ENCODE results near the gene ADCY2.

ADCY2 gene

GRCh38 chr5:7616897-7617296 lies 221.0 kb downstream of the ADCY2 start:
- DNase-seq (no peak), ATAC-seq (replicated peaks) (no peak)
- Mint-ChIP-seq H3K27ac (no peak overlapping the region), H3K36me3 (ENCODE audit: insufficient read depth) (no peaks in the 10 kb centered on the region), H3K9me3 (peaks cover 0 to 4% of the 10 kb centered on the region in 2 donors), H3K4me1 (ENCODE audit: low read depth in 2 of 2) (no peaks in the 10 kb centered on the region), H3K27me3 (no peaks in the 10 kb centered on the region), H3K4me3 (no peak overlapping the region)

- Mint-ChIP-seq H3K27me3 (no peaks in the 10 kb centered on the region), H3K4me3 (no peak overlapping the region), H3K9me3 (peaks cover 12 to 26% of the 10 kb centered on the region in 2 donors), H3K4me1 (ENCODE audit: low read depth in 2 of 2) (no peaks in the 10 kb centered on the region), H3K36me3 (ENCODE audit: insufficient read depth) (no peaks in the 10 kb centered on the region), H3K27ac (no peak overlapping the region)
- DNase-seq: no peak
- ATAC-seq (replicated peaks): no peak
Observed at GRCh38 chr5:7622498-7622897, 226.6 kb downstream of the ADCY2 start.

GRCh38 chr5:7625740-7626139 lies 229.8 kb downstream of the ADCY2 start:
- DNase-seq (no peak), ATAC-seq (replicated peaks) (no peak)
- H3K36me3 Mint-ChIP-seq (ENCODE audit: insufficient read depth): no peaks in the 10 kb centered on the region
- H3K27ac Mint-ChIP-seq: no peak overlapping the region
- no peaks in the 10 kb centered on the region for H3K27me3 Mint-ChIP-seq
- no peaks in the 10 kb centered on the region for H3K4me1 Mint-ChIP-seq (ENCODE audit: low read depth in 2 of 2)
- H3K4me3 Mint-ChIP-seq: no peak overlapping the region
- H3K9me3 Mint-ChIP-seq: peaks cover 9 to 27% of the 10 kb centered on the region in 2 donors

GRCh38 chr5:7628248-7628647 lies 232.3 kb downstream of the ADCY2 start:
- no peaks in the 10 kb centered on the region for H3K27me3 Mint-ChIP-seq
- no peak overlapping the region for H3K27ac Mint-ChIP-seq
- ATAC-seq (replicated peaks) (no peak), DNase-seq (no peak)
- H3K36me3 Mint-ChIP-seq (ENCODE audit: insufficient read depth): no peaks in the 10 kb centered on the region
- H3K4me3 Mint-ChIP-seq: no peak overlapping the region
- peaks cover 9 to 23% of the 10 kb centered on the region in 2 donors for H3K9me3 Mint-ChIP-seq
- H3K4me1 Mint-ChIP-seq (ENCODE audit: low read depth in 2 of 2): no peaks in the 10 kb centered on the region

GRCh38 chr5:7628820-7629219 lies 232.9 kb downstream of the ADCY2 start:
- H3K36me3 Mint-ChIP-seq (ENCODE audit: insufficient read depth): no peaks in the 10 kb centered on the region
- peaks cover 8 to 19% of the 10 kb centered on the region in 2 donors for H3K9me3 Mint-ChIP-seq
- no peak overlapping the region for H3K4me3 Mint-ChIP-seq
- no peaks in the 10 kb centered on the region for H3K4me1 Mint-ChIP-seq (ENCODE audit: low read depth in 2 of 2)
- no peak for ATAC-seq (replicated peaks)
- no peaks in the 10 kb centered on the region for H3K27me3 Mint-ChIP-seq
- no peak overlapping the region for H3K27ac Mint-ChIP-seq
- no peak for DNase-seq

GRCh38 chr5:7629561-7629960 lies 233.6 kb downstream of the ADCY2 start:
- Mint-ChIP-seq H3K27me3 (no peaks in the 10 kb centered on the region), H3K4me1 (ENCODE audit: low read depth in 2 of 2) (no peaks in the 10 kb centered on the region), H3K4me3 (no peak overlapping the region)

GRCh38 chr5:7634837-7635236 lies 238.9 kb downstream of the ADCY2 start:
- H3K27me3 Mint-ChIP-seq: no peaks in the 10 kb centered on the region
- H3K4me3 Mint-ChIP-seq: no peak overlapping the region
- H3K27ac Mint-ChIP-seq: no peak overlapping the region
- DNase-seq (no peak), ATAC-seq (replicated peaks) (no peak)
- no peaks in the 10 kb centered on the region for H3K4me1 Mint-ChIP-seq (ENCODE audit: low read depth in 2 of 2)
- H3K36me3 Mint-ChIP-seq (ENCODE audit: insufficient read depth): no peaks in the 10 kb centered on the region
- peaks cover 7 to 42% of the 10 kb centered on the region in 2 donors for H3K9me3 Mint-ChIP-seq

More at GRCh38 chr5:7629561-7629960, 233.6 kb downstream of the ADCY2 start:
- H3K36me3 Mint-ChIP-seq (ENCODE audit: insufficient read depth): no peaks in the 10 kb centered on the region
- peaks cover 9 to 19% of the 10 kb centered on the region in 2 donors for H3K9me3 Mint-ChIP-seq
- ATAC-seq (replicated peaks): no peak
- no peak overlapping the region for H3K27ac Mint-ChIP-seq
- DNase-seq: no peak

GRCh38 chr5:7638456-7638855 lies 242.5 kb downstream of the ADCY2 start:
- no peak overlapping the region for H3K4me3 Mint-ChIP-seq
- H3K36me3 Mint-ChIP-seq (ENCODE audit: insufficient read depth): no peaks in the 10 kb centered on the region
- no peaks in the 10 kb centered on the region for H3K27me3 Mint-ChIP-seq
- no peaks in the 10 kb centered on the region for H3K4me1 Mint-ChIP-seq (ENCODE audit: low read depth in 2 of 2)
- ATAC-seq (replicated peaks) (no peak), DNase-seq (no peak)
- H3K9me3 Mint-ChIP-seq: peaks cover 6 to 35% of the 10 kb centered on the region in 2 donors
- no peak overlapping the region for H3K27ac Mint-ChIP-seq

- Mint-ChIP-seq H3K27ac (no peak overlapping the region), H3K27me3 (no peaks in the 10 kb centered on the region), H3K4me1 (ENCODE audit: low read depth in 2 of 2) (no peaks in the 10 kb centered on the region), H3K9me3 (peaks cover 6 to 20% of the 10 kb centered on the region in 2 donors), H3K36me3 (ENCODE audit: insufficient read depth) (no peaks in the 10 kb centered on the region), H3K4me3 (no peak overlapping the region)
- ATAC-seq (replicated peaks): no peak
- no peak for DNase-seq
Observed at GRCh38 chr5:7642029-7642428, 246.1 kb downstream of the ADCY2 start.

GRCh38 chr5:7644723-7645122 lies 248.8 kb downstream of the ADCY2 start:
- H3K4me1 Mint-ChIP-seq (ENCODE audit: low read depth in 2 of 2): no peaks in the 10 kb centered on the region
- H3K27ac Mint-ChIP-seq: no peak overlapping the region
- ATAC-seq (replicated peaks) (no peak), DNase-seq (no peak)
- H3K9me3 Mint-ChIP-seq: peaks cover 6 to 9% of the 10 kb centered on the region in 2 donors
- no peaks in the 10 kb centered on the region for H3K27me3 Mint-ChIP-seq
- no peak overlapping the region for H3K4me3 Mint-ChIP-seq
- H3K36me3 Mint-ChIP-seq (ENCODE audit: insufficient read depth): no peaks in the 10 kb centered on the region

- Mint-ChIP-seq H3K4me1 (ENCODE audit: low read depth in 2 of 2) (no peaks in the 10 kb centered on the region), H3K27me3 (peaks cover 0 to 5% of the 10 kb centered on the region in 2 donors), H3K27ac (no peak overlapping the region), H3K36me3 (ENCODE audit: insufficient read depth) (no peaks in the 10 kb centered on the region), H3K9me3 (peaks cover 0 to 9% of the 10 kb centered on the region in 2 donors), H3K4me3 (no peak overlapping the region)
- DNase-seq: no peak
- no peak for ATAC-seq (replicated peaks)
Observed at GRCh38 chr5:7650755-7651154, 254.8 kb downstream of the ADCY2 start.

- Mint-ChIP-seq H3K4me3 (no peak overlapping the region), H3K36me3 (ENCODE audit: insufficient read depth) (no peaks in the 10 kb centered on the region), H3K27me3 (peaks cover 0 to 5% of the 10 kb centered on the region in 2 donors), H3K4me1 (ENCODE audit: low read depth in 2 of 2) (no peaks in the 10 kb centered on the region), H3K27ac (no peak overlapping the region), H3K9me3 (peaks cover 0 to 9% of the 10 kb centered on the region in 2 donors)
- no peak for ATAC-seq (replicated peaks)
- no peak for DNase-seq
Observed at GRCh38 chr5:7653046-7653445, 257.1 kb downstream of the ADCY2 start.

- Mint-ChIP-seq H3K36me3 (ENCODE audit: insufficient read depth) (no peaks in the 10 kb centered on the region), H3K4me1 (ENCODE audit: low read depth in 2 of 2) (no peaks in the 10 kb centered on the region), H3K27me3 (peaks cover 0 to 5% of the 10 kb centered on the region in 2 donors), H3K27ac (no peak overlapping the region), H3K9me3 (peaks cover 0 to 4% of the 10 kb centered on the region in 2 donors), H3K4me3 (no peak overlapping the region)
- no peak for DNase-seq
- ATAC-seq (replicated peaks): no peak
Observed at GRCh38 chr5:7657153-7657552, 261.2 kb downstream of the ADCY2 start.

- Mint-ChIP-seq H3K36me3 (ENCODE audit: insufficient read depth) (no peaks in the 10 kb centered on the region), H3K27me3 (no peaks in the 10 kb centered on the region), H3K27ac (no peak overlapping the region), H3K4me1 (ENCODE audit: low read depth in 2 of 2) (no peaks in the 10 kb centered on the region), H3K9me3 (peaks cover 0 to 2% of the 10 kb centered on the region in 2 donors), H3K4me3 (no peak overlapping the region)
- DNase-seq (no peak), ATAC-seq (replicated peaks) (no peak)
Observed at GRCh38 chr5:7659420-7659819, 263.5 kb downstream of the ADCY2 start.

GRCh38 chr5:7662289-7662688 lies 266.4 kb downstream of the ADCY2 start:
- ATAC-seq (replicated peaks) (no peak), DNase-seq (no peak)
- H3K36me3 Mint-ChIP-seq (ENCODE audit: insufficient read depth): no peaks in the 10 kb centered on the region
- no peaks in the 10 kb centered on the region for H3K4me1 Mint-ChIP-seq (ENCODE audit: low read depth in 2 of 2)
- no peaks in the 10 kb centered on the region for H3K27me3 Mint-ChIP-seq
- no peak overlapping the region for H3K27ac Mint-ChIP-seq
- H3K9me3 Mint-ChIP-seq: peaks cover 0 to 3% of the 10 kb centered on the region in 2 donors
- H3K4me3 Mint-ChIP-seq: no peak overlapping the region

Measured in effector memory CD8-positive, alpha-beta T cell (primary cell).